ENCODE data around the gene CCDC177. TPM values are rescaled to one million over a fixed set of nuclear protein-coding genes. Genes with fewer than 3 reads are reported as not detected.

CCDC177 gene
- polyA plus RNA-seq, 1 donor from 2014 or later: 3.2 TPM

GRCh38 chr14:69612783-69613130 is 38.1 kb upstream of the CCDC177 start:
- H3K27me3 ChIP-seq (ENCODE audit: insufficient read depth, low read depth, low read length): no peaks in the 10 kb centered on the region
- H3K9me3 ChIP-seq (ENCODE audit: low read length): no peaks in the 10 kb centered on the region
- H3K27ac ChIP-seq (ENCODE audit: low read length): peak overlapping the region; percentile 56
- no peaks in the 10 kb centered on the region for H3K36me3 ChIP-seq (ENCODE audit: insufficient read depth, low read length)
- H3K4me3 ChIP-seq (ENCODE audit: low read length): peak overlapping the region; percentile 92
- no peaks in the 10 kb centered on the region for H3F3A ChIP-seq (ENCODE audit: insufficient read depth, low read length, poor library complexity, severe bottlenecking)
- H3K4me2 ChIP-seq (ENCODE audit: low read length): peak overlapping the region; percentile 77
- TF ChIP-seq, protein P1, sequence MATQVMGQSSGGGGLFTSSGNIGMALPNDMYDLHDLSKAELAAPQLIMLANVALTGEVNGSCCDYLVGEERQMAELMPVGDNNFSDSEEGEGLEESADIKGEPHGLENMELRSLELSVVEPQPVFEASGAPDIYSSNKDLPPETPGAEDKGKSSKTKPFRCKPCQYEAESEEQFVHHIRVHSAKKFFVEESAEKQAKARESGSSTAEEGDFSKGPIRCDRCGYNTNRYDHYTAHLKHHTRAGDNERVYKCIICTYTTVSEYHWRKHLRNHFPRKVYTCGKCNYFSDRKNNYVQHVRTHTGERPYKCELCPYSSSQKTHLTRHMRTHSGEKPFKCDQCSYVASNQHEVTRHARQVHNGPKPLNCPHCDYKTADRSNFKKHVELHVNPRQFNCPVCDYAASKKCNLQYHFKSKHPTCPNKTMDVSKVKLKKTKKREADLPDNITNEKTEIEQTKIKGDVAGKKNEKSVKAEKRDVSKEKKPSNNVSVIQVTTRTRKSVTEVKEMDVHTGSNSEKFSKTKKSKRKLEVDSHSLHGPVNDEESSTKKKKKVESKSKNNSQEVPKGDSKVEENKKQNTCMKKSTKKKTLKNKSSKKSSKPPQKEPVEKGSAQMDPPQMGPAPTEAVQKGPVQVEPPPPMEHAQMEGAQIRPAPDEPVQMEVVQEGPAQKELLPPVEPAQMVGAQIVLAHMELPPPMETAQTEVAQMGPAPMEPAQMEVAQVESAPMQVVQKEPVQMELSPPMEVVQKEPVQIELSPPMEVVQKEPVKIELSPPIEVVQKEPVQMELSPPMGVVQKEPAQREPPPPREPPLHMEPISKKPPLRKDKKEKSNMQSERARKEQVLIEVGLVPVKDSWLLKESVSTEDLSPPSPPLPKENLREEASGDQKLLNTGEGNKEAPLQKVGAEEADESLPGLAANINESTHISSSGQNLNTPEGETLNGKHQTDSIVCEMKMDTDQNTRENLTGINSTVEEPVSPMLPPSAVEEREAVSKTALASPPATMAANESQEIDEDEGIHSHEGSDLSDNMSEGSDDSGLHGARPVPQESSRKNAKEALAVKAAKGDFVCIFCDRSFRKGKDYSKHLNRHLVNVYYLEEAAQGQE (IDR thresholded peaks at IDR 0.05; ENCODE audit: borderline replicate concordance): no peak
- no peak for TF ChIP-seq TAF1 (IDR thresholded peaks at IDR 0.05; ENCODE audit: low read depth)
- peak; percentile 48 for TF ChIP-seq MXI1 (conservative IDR thresholded peaks at IDR 0.05; ENCODE audit: poor library complexity, severe bottlenecking)
- no peak for TF ChIP-seq EP300 (conservative IDR thresholded peaks at IDR 0.05; ENCODE audit: poor library complexity, severe bottlenecking)
- TF ChIP-seq POLR2AphosphoS5 (IDR thresholded peaks at IDR 0.05): no peak
- no peak for TF ChIP-seq EZH2 (IDR thresholded peaks at IDR 0.05; ENCODE audit: borderline replicate concordance, insufficient read depth, low read length, poor library complexity, severe bottlenecking)
- no peak for TF ChIP-seq SMC3 (conservative IDR thresholded peaks at IDR 0.05; ENCODE audit: poor library complexity)
- TF ChIP-seq, protein P2, sequence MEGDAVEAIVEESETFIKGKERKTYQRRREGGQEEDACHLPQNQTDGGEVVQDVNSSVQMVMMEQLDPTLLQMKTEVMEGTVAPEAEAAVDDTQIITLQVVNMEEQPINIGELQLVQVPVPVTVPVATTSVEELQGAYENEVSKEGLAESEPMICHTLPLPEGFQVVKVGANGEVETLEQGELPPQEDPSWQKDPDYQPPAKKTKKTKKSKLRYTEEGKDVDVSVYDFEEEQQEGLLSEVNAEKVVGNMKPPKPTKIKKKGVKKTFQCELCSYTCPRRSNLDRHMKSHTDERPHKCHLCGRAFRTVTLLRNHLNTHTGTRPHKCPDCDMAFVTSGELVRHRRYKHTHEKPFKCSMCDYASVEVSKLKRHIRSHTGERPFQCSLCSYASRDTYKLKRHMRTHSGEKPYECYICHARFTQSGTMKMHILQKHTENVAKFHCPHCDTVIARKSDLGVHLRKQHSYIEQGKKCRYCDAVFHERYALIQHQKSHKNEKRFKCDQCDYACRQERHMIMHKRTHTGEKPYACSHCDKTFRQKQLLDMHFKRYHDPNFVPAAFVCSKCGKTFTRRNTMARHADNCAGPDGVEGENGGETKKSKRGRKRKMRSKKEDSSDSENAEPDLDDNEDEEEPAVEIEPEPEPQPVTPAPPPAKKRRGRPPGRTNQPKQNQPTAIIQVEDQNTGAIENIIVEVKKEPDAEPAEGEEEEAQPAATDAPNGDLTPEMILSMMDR (IDR thresholded peaks at IDR 0.05; ENCODE audit: poor library complexity, severe bottlenecking): peak; percentile 57
- no peak for TF ChIP-seq RAD21 (conservative IDR thresholded peaks at IDR 0.05)
- H2AFZ ChIP-seq (ENCODE audit: low read depth, low read length): no peak overlapping the region
- peaks cover 46% of the 10 kb centered on the region for H3K79me2 ChIP-seq (replicated peaks; ENCODE audit: insufficient read depth, low read length)
- no peaks in the 10 kb centered on the region for H3K9me2 ChIP-seq (ENCODE audit: insufficient read depth, low read length)
- peak overlapping the region; percentile 80 for H3K9ac ChIP-seq (ENCODE audit: low read length)
- no peaks in the 10 kb centered on the region for H4K20me1 ChIP-seq (ENCODE audit: insufficient read depth)

- Histone ChIP-seq H3F3A (ENCODE audit: insufficient read depth, low read length, poor library complexity, severe bottlenecking) (no peaks in the 10 kb centered on the region), H3K36me3 (ENCODE audit: insufficient read depth, low read length) (no peaks in the 10 kb centered on the region), H2AFZ (ENCODE audit: low read depth, low read length) (no peak overlapping the region), H3K9me3 (ENCODE audit: low read length) (no peaks in the 10 kb centered on the region), H3K9me2 (ENCODE audit: insufficient read depth, low read length) (no peaks in the 10 kb centered on the region), H4K20me1 (ENCODE audit: insufficient read depth) (no peaks in the 10 kb centered on the region), H3K27me3 (ENCODE audit: insufficient read depth, low read depth, low read length) (no peaks in the 10 kb centered on the region), H3K4me2 (ENCODE audit: low read length) (peak overlapping the region; percentile 77), H3K4me3 (ENCODE audit: low read length) (peak overlapping the region; percentile 92), H3K9ac (ENCODE audit: low read length) (peak overlapping the region; percentile 80), H3K27ac (ENCODE audit: low read length) (peak overlapping the region; percentile 56), H3K79me2 (replicated peaks; ENCODE audit: insufficient read depth, low read length) (peaks cover 41% of the 10 kb centered on the region)
- peak; percentile 20 for TF ChIP-seq TAF1 (IDR thresholded peaks at IDR 0.05; ENCODE audit: low read depth)
- TF ChIP-seq, protein P1 (IDR thresholded peaks at IDR 0.05; ENCODE audit: borderline replicate concordance): peak; percentile 3
- TF ChIP-seq SMC3 (conservative IDR thresholded peaks at IDR 0.05; ENCODE audit: poor library complexity): no peak
- no peak for TF ChIP-seq RAD21 (conservative IDR thresholded peaks at IDR 0.05)
- no peak for TF ChIP-seq MXI1 (conservative IDR thresholded peaks at IDR 0.05; ENCODE audit: poor library complexity, severe bottlenecking)
These were observed 37.5 kb upstream of the CCDC177 start for GRCh38 chr14:69612014-69612782.
